HL-60 (cell line): ENCODE measurements around the gene GBP3.

ENCODE experiments used
- GABPA ChIP-seq: IDR thresholded peaks from 2 replicates; pipeline ENCODE4 v1.6.1; 2012; ENCODE audit warnings: low read depth
- POLR2AphosphoS5 ChIP-seq: IDR thresholded peaks from 2 replicates; pipeline ENCODE4 v1.6.1; 2012; ENCODE audit warnings: low read depth
- SPI1 ChIP-seq: IDR thresholded peaks from 2 replicates; pipeline ENCODE4 v1.6.1; 2012; ENCODE audit warnings: low read depth, mild to moderate bottlenecking, borderline replicate concordance
- TF ChIP-seq, protein P1 (sequence below): IDR thresholded peaks from one replicate; pipeline ENCODE4 v1.5.1; 2011; ENCODE audit warnings: low read length, control low read depth, inconsistent platforms; ENCODE audit not compliant: insufficient read depth
- TF ChIP-seq, protein P2 (sequence below): IDR thresholded peaks from 2 replicates; pipeline ENCODE4 v1.6.1; 2012; ENCODE audit warnings: low read depth; ENCODE audit not compliant: insufficient replicate concordance

DNA sequence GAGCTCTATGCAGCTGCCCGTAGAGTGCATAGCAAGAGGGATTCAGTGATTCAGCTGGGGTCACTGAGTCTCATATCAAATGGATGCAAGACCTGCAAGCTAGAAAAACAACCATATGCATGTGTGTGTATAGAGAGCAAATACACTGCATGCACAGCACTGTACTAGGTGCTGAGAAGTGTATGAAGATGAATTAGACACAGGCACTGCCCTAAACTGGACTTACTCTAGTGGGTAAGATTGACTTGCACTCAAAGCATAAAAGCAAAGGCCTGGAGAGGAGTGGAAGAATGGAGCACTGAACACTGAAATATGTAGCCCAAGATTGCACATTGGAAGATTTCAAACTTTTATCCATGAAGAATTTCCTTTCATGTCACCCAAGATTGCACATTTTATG lies 47.8 kb upstream of the GBP3 start:
- TF ChIP-seq GABPA = no peak
- no peak for TF ChIP-seq POLR2AphosphoS5
- TF ChIP-seq, protein P1, sequence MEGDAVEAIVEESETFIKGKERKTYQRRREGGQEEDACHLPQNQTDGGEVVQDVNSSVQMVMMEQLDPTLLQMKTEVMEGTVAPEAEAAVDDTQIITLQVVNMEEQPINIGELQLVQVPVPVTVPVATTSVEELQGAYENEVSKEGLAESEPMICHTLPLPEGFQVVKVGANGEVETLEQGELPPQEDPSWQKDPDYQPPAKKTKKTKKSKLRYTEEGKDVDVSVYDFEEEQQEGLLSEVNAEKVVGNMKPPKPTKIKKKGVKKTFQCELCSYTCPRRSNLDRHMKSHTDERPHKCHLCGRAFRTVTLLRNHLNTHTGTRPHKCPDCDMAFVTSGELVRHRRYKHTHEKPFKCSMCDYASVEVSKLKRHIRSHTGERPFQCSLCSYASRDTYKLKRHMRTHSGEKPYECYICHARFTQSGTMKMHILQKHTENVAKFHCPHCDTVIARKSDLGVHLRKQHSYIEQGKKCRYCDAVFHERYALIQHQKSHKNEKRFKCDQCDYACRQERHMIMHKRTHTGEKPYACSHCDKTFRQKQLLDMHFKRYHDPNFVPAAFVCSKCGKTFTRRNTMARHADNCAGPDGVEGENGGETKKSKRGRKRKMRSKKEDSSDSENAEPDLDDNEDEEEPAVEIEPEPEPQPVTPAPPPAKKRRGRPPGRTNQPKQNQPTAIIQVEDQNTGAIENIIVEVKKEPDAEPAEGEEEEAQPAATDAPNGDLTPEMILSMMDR = no peak
- TF ChIP-seq, protein P2, sequence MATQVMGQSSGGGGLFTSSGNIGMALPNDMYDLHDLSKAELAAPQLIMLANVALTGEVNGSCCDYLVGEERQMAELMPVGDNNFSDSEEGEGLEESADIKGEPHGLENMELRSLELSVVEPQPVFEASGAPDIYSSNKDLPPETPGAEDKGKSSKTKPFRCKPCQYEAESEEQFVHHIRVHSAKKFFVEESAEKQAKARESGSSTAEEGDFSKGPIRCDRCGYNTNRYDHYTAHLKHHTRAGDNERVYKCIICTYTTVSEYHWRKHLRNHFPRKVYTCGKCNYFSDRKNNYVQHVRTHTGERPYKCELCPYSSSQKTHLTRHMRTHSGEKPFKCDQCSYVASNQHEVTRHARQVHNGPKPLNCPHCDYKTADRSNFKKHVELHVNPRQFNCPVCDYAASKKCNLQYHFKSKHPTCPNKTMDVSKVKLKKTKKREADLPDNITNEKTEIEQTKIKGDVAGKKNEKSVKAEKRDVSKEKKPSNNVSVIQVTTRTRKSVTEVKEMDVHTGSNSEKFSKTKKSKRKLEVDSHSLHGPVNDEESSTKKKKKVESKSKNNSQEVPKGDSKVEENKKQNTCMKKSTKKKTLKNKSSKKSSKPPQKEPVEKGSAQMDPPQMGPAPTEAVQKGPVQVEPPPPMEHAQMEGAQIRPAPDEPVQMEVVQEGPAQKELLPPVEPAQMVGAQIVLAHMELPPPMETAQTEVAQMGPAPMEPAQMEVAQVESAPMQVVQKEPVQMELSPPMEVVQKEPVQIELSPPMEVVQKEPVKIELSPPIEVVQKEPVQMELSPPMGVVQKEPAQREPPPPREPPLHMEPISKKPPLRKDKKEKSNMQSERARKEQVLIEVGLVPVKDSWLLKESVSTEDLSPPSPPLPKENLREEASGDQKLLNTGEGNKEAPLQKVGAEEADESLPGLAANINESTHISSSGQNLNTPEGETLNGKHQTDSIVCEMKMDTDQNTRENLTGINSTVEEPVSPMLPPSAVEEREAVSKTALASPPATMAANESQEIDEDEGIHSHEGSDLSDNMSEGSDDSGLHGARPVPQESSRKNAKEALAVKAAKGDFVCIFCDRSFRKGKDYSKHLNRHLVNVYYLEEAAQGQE = no peak
- no peak for TF ChIP-seq SPI1
